ENCODE measurements around the gene EPS8L2. TPM values are rescaled to one million over a fixed set of nuclear protein-coding genes. Genes with fewer than 3 reads are reported as not detected.

EPS8L2 gene
- total and polyA plus RNA-seq, 9 of the 15 experiments (the other 6 are each of a cell fraction or from before 2014, with no cell fraction given): 0.75 to 17.0 (median 3.7) TPM

DNA sequence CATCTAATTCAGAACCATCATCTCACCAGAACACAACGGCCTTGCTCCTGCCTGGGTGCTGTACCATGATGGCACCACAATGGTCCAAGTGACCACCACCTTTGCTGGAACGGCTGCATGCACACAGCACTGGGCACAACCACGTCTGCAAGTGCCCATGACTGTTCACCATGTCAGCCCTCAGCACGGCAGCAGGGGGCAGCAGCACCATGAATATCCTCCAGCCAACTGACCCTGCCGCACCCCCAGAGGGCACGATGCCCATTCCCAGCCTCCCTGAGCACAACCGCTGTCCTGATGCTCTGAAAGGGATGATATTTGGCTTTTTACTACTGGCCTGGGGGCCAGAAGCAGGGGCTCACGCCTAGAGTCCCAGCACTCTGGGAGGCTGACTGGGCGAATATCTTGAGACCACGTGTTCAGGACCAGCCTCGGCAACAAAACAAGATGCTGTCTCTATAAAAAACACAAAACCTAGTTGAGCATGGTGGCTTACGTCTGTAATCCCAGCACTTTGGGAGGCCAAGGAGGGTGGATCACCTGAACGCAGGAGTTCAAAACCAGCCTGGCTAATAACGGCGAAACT, 43.2 kb upstream of the EPS8L2 start:
- Histone ChIP-seq H3K36me3 (ENCODE audit: control insufficient read depth, insufficient read depth, low read length) (peaks cover 84% of the 10 kb centered on the region), H3K9me3 (replicated peaks; ENCODE audit: control insufficient read depth, insufficient read depth, low read depth, low read length) (peaks cover 3% of the 10 kb centered on the region; the same call in 1 of the 2 replicates), H3K4me2 (ENCODE audit: insufficient read depth, low read length) (no peak overlapping the region), H3K79me2 (ENCODE audit: control insufficient read depth, insufficient read depth, low read length) (peaks cover 32% of the 10 kb centered on the region), H2AFZ (ENCODE audit: low read depth, low read length) (no peak overlapping the region), H3K27me3 (ENCODE audit: control insufficient read depth in 2 of 2, insufficient read depth in 2 of 2, low read length in 2 of 2) (no peaks in the 10 kb centered on the region), H3K9me1 (ENCODE audit: control insufficient read depth, insufficient read depth, low read length) (no peaks in the 10 kb centered on the region), H3K9ac (ENCODE audit: insufficient read depth in 1 of 2, low read depth in 2 of 2, low read length in 2 of 2) (no peak overlapping the region), H3K27ac (ENCODE audit: extremely low read depth, low read depth, low read length) (no peak overlapping the region), H4K20me1 (replicated peaks; ENCODE audit: control insufficient read depth, insufficient read depth, low read length) (no peaks in the 10 kb centered on the region), H3K4me1 (replicated peaks in 1 of 2; ENCODE audit: control insufficient read depth in 2 of 2, insufficient read depth in 2 of 2, low read length in 2 of 2) (peaks cover 16 to 34% of the 10 kb centered on the region in 2 experiments; a peak in 4 of 5 replicates), H3K4me3 (no peak overlapping the region)
- FAIRE-seq (no peak), ATAC-seq (peak; percentile 72), DNase-seq (ENCODE audit: extremely low read depth in 1 of 4, low spot score in 3 of 4) (peak; percentile 53 to 72 (median 67))
- intact Hi-C loops (cut with micrococcal nuclease): loop anchor here (2.0 kb wide), 1 partner anchor 60 kb away; no protein-coding TSS in a partner anchor
- 76% methylated on average over 15 of the region's 15 CpGs for WGBS (ENCODE audit: insufficient coverage, low coverage, missing lambda C conversion rate)
- CTCF ChIA-PET (ENCODE audit: low intra/inter-chr PET ratio): interaction anchor here (2.1 to 2.4 kb wide), 2 partner anchors 61 to 65 kb away, joined by 16 to 22 read pairs; no protein-coding TSS in a partner anchor
- BruUV-seq (replicated peaks): no TSS peak
- in situ Hi-C loops (cut with MboI): no loop called here
- POLR2A ChIA-PET: no interaction called here
- TF ChIP-seq ARID4B (CRISPR knock-in tag; IDR thresholded peaks at IDR 0.05) (no peak), ZNF311 (CRISPR knock-in tag; IDR thresholded peaks at IDR 0.05) (no peak), FOSL1 (tag; conservative IDR thresholded peaks at IDR 0.05) (no peak), ETV1 (tag; conservative IDR thresholded peaks at IDR 0.05; ENCODE audit: low read depth) (no peak), ZNF644 (tag; IDR thresholded peaks at IDR 0.05; ENCODE audit: low read depth) (no peak), ZNF717 (CRISPR knock-in tag; IDR thresholded peaks at IDR 0.05) (no peak), ZSCAN32 (CRISPR knock-in tag; IDR thresholded peaks at IDR 0.05) (no peak), SP1 (CRISPR knock-in tag; IDR thresholded peaks at IDR 0.05) (no peak), KDM5B (IDR thresholded peaks at IDR 0.05; ENCODE audit: insufficient replicate concordance, low read depth, low read length) (no peak), BRCA1 (IDR thresholded peaks at IDR 0.05) (no peak), BRCA1 (CRISPR knock-in tag; IDR thresholded peaks at IDR 0.05) (no peak), MTA3 (IDR thresholded peaks at IDR 0.05; ENCODE audit: borderline replicate concordance) (peak; percentile 36; the same call in 1 of the 2 replicates), ZSCAN29 (IDR thresholded peaks at IDR 0.05) (no peak)
- TF ChIP-seq, protein P1, sequence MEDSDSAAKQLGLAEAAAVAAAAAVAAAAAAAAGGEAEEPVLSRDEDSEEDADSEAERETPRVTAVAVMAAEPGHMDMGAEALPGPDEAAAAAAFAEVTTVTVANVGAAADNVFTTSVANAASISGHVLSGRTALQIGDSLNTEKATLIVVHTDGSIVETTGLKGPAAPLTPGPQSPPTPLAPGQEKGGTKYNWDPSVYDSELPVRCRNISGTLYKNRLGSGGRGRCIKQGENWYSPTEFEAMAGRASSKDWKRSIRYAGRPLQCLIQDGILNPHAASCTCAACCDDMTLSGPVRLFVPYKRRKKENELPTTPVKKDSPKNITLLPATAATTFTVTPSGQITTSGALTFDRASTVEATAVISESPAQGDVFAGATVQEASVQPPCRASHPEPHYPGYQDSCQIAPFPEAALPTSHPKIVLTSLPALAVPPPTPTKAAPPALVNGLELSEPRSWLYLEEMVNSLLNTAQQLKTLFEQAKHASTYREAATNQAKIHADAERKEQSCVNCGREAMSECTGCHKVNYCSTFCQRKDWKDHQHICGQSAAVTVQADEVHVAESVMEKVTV (CRISPR knock-in tag; IDR thresholded peaks at IDR 0.05): peak; percentile 55
- TF ChIP-seq, protein P2, sequence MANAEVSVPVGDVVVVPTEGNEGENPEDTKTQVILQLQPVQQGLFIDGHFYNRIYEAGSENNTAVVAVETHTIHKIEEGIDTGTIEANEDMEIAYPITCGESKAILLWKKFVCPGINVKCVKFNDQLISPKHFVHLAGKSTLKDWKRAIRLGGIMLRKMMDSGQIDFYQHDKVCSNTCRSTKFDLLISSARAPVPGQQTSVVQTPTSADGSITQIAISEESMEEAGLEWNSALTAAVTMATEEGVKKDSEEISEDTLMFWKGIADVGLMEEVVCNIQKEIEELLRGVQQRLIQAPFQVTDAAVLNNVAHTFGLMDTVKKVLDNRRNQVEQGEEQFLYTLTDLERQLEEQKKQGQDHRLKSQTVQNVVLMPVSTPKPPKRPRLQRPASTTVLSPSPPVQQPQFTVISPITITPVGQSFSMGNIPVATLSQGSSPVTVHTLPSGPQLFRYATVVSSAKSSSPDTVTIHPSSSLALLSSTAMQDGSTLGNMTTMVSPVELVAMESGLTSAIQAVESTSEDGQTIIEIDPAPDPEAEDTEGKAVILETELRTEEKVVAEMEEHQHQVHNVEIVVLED (CRISPR knock-in tag; IDR thresholded peaks at IDR 0.05): no peak
